IMR-90 (cell line): ENCODE data around the gene MTM1. TPM values are rescaled to one million over a fixed set of nuclear protein-coding genes. Genes with fewer than 3 reads are reported as not detected.

Experiments
- ATAC-seq: fragments of 200-7000 bp; cut with Tn5 transposase; 2 replicates; pipeline ENCODE4 v1.9.1; 2020; ENCODE audit warnings: low read depth, mild to moderate bottlenecking, moderate library complexity
- BruUV-seq: library from RNA; stranded (reverse); fragments of 400-500 nt; replicated peaks from 2 replicates; lab custom pipeline; 2021; lab: Mats Ljungman, UMichigan
- CTCF ChIA-PET: fragments of 300-600 bp; formaldehyde crosslinking; extraction: SDS; loops from one replicate; lab custom pipeline; 2021; ENCODE audit warnings: antibody characterized with exemption; lab: Yijun Ruan, JAX
- POLR2A ChIA-PET: fragments of 300-600 bp; sonication (Branson Sonifier 250); formaldehyde crosslinking; loops from one replicate; lab custom pipeline; 2022; ENCODE audit warnings: antibody characterized with exemption; ENCODE audit not compliant: unreplicated experiment; lab: Charles Lee
- DNase-seq: peaks from one replicate; pipeline ENCODE4 v3.0.0; 2013
- H2AFZ ChIP-seq: replicated peaks from 2 replicates; pipeline ENCODE3; 2013; ENCODE audit warnings: low read length, mild to moderate bottlenecking; ENCODE audit not compliant: poor library complexity
- H2AK5ac ChIP-seq: 2 replicates; pipeline ENCODE4 v1.6.1; 2013; ENCODE audit warnings: low read depth, low read length, inconsistent platforms
- H2AK9ac ChIP-seq: replicated peaks from 2 replicates; pipeline ENCODE3; 2013; ENCODE audit warnings: mild to moderate bottlenecking, low read depth, low read length, moderate library complexity; ENCODE audit not compliant: poor library complexity
- H2BK120ac ChIP-seq: 2 replicates; pipeline ENCODE4 v1.6.1; 2013; ENCODE audit warnings: low read depth, low read length, inconsistent platforms
- H2BK15ac ChIP-seq: 3 replicates; pipeline ENCODE4 v1.6.1; 2013; ENCODE audit warnings: low read depth, low read length, inconsistent platforms
- H2BK20ac ChIP-seq: 2 replicates; pipeline ENCODE4 v1.6.1; 2013; ENCODE audit warnings: low read depth, mild to moderate bottlenecking, inconsistent platforms, low read length, moderate library complexity
- H2BK5ac ChIP-seq: 2 replicates; pipeline ENCODE4 v1.6.1; 2013; ENCODE audit warnings: mild to moderate bottlenecking, low read depth, low read length, inconsistent platforms; ENCODE audit not compliant: poor library complexity, severe bottlenecking
- H3K14ac ChIP-seq: replicated peaks from 2 replicates; pipeline ENCODE4 v1.6.1; 2013; ENCODE audit warnings: low read depth, low read length, inconsistent platforms
- H3K18ac ChIP-seq: 2 replicates; pipeline ENCODE4 v1.6.1; 2013; ENCODE audit warnings: low read depth, low read length, control low read depth
- H3K23ac ChIP-seq: 2 replicates; pipeline ENCODE4 v1.6.1; 2013; ENCODE audit warnings: low read depth, low read length, inconsistent platforms
- H3K27ac ChIP-seq: 2 replicates; pipeline ENCODE4 v1.5.1; 2013; ENCODE audit warnings: mild to moderate bottlenecking, control low read depth, low read length; ENCODE audit not compliant: insufficient read depth
- H3K27me3 ChIP-seq: 2 replicates; pipeline ENCODE4 v1.6.1; 2013; ENCODE audit warnings: low read length; ENCODE audit not compliant: control insufficient read depth, insufficient read depth
- H3K36me3 ChIP-seq: 2 replicates; pipeline ENCODE4 v1.6.1; 2013; ENCODE audit warnings: low read length, mixed read lengths; ENCODE audit not compliant: control insufficient read depth, insufficient read depth
- H3K4ac ChIP-seq: 2 replicates; pipeline ENCODE4 v1.6.1; 2013; ENCODE audit warnings: low read depth, low read length, inconsistent platforms
- H3K4me1 ChIP-seq: 2 replicates; pipeline ENCODE4 v1.6.1; 2013; ENCODE audit warnings: low read length, mixed read lengths; ENCODE audit not compliant: control insufficient read depth, insufficient read depth
- H3K4me2 ChIP-seq: 2 replicates; pipeline ENCODE4 v1.6.1; 2013; ENCODE audit warnings: low read depth, mild to moderate bottlenecking, control low read depth, low read length, moderate library complexity
- H3K4me3 ChIP-seq: 2 replicates; pipeline ENCODE4 v1.5.1; 2013; ENCODE audit warnings: low read depth, mild to moderate bottlenecking, control low read depth, low read length, moderate library complexity; ENCODE audit not compliant: insufficient read depth
- H3K56ac ChIP-seq: 2 replicates; pipeline ENCODE4 v1.6.1; 2013; ENCODE audit warnings: low read length, inconsistent platforms; ENCODE audit not compliant: insufficient read depth; ENCODE audit errors: extremely low read depth
- H3K79me1 ChIP-seq, 2 experiments: 2 replicates each; pipeline ENCODE4 v1.6.1; 2013; ENCODE audit warnings: low read length in 2 of 2, inconsistent platforms in 1 of 2, low read depth in 1 of 2
- H3K9ac ChIP-seq: 2 replicates; pipeline ENCODE4 v1.6.1; 2013; ENCODE audit warnings: low read depth, low read length, control low read depth
- H3K9me1 ChIP-seq: 2 replicates; pipeline ENCODE4 v1.6.1; 2013; ENCODE audit warnings: low read length, inconsistent platforms; ENCODE audit not compliant: insufficient read depth
- H3K9me3 ChIP-seq: 2 replicates; pipeline ENCODE4 v1.6.1; 2013; ENCODE audit warnings: low read length; ENCODE audit not compliant: control insufficient read depth, insufficient read depth
- H4K20me1 ChIP-seq: 2 replicates; pipeline ENCODE4 v1.6.1; 2013; ENCODE audit warnings: low read length, inconsistent platforms; ENCODE audit not compliant: insufficient read depth
- H4K5ac ChIP-seq: 2 replicates; pipeline ENCODE4 v1.6.1; 2013; ENCODE audit warnings: mild to moderate bottlenecking, low read depth, low read length, control low read depth
- H4K8ac ChIP-seq, 2 experiments: 2 replicates each; pipeline ENCODE4 v1.6.1; 2013; ENCODE audit warnings: low read depth in 2 of 2, low read length in 2 of 2, control low read depth in 1 of 2, inconsistent platforms in 1 of 2
- H4K91ac ChIP-seq: 2 replicates; pipeline ENCODE4 v1.6.1; 2013; ENCODE audit warnings: low read depth, low read length, inconsistent platforms; ENCODE audit not compliant: insufficient read depth
- CHD1 ChIP-seq: IDR thresholded peaks from 2 replicates; pipeline ENCODE4 v1.6.1; 2012; ENCODE audit warnings: low read depth, low read length, improper control_type of control experiment
- USF2 ChIP-seq: fragments of 150-350 bp; IDR thresholded peaks from 2 replicates; pipeline ENCODE4 v1.6.1; 2017; ENCODE audit warnings: mild to moderate bottlenecking, antibody characterized with exemption, low read length, low read depth
- WGBS, 2 experiments: methylation state at CpG; one replicate each; pipeline versions ENCODE4 v1.1.5 to v1.1.7; 2013; ENCODE audit warnings: missing lambda C conversion rate in 2 of 2; ENCODE audit not compliant: insufficient read length in 1 of 2; ENCODE audit errors: extremely low coverage in 2 of 2; 5-methylcytosine and 5-hydroxymethylcytosine counted together
- dilution Hi-C: fragments of 300-500 bp; cut with HindIII; formaldehyde crosslinking; loops from one replicate; pipeline ENCODE4 v1.14.3; 2018; ENCODE audit warnings: low sequenced_read_pairs; ENCODE audit not compliant: unreplicated experiment
- in situ Hi-C: fragments of 300-500 bp; cut with MboI; formaldehyde crosslinking; loops from 3 replicates; pipeline ENCODE4 v1.14.3; 2019; ENCODE audit warnings: low sequenced_read_pairs, inconsistent platforms, mixed read lengths
- intact Hi-C: fragments of 100-400 bp; cut with micrococcal nuclease; formaldehyde crosslinking; loops from 2 replicates; pipeline ENCODE4 v1.10.0; 2022
- polyA plus RNA-seq, 3 experiments: library from polyadenylated mRNA; depleted of rRNA; stranded (reverse); fragments of >200 nt; gene quantifications; 2 replicates each; pipeline ENCODE4 v1.2.3, GENCODE V29; 2012; ENCODE audit warnings: low replicate concordance in 1 of 3
- total RNA-seq: library from RNA; depleted of rRNA; stranded (reverse); fragments of >200 nt; gene quantifications from 2 replicates; pipeline ENCODE4 v1.2.3, GENCODE V29; 2012

MTM1 gene
- total and polyA plus RNA-seq, 2 of the 4 experiments (the other 2 are of a cell fraction), result 3.8 to 5.6 TPM

- Histone ChIP-seq H4K91ac (0 out of 2 replicates have a peak overlapping the region, but pooled peaks have one; percentile 4), H3K79me1 (no peaks in the 10 kb centered on the region), H3K27me3 (peaks cover 6% of the 10 kb centered on the region; the same call in 1 of the 2 replicates), H3K9me1 (no peaks in the 10 kb centered on the region), H3K4ac (0 out of 2 replicates have a peak overlapping the region, but pooled peaks have one; percentile 19), H4K5ac (0 out of 2 replicates have a peak overlapping the region, but pooled peaks have one; percentile 27), H4K20me1 (no peaks in the 10 kb centered on the region), H3K18ac (peak overlapping the region; percentile 26; the same call in 1 of the 2 replicates), H2AK9ac (no peak overlapping the region), H3K56ac (no peak overlapping the region), H2AK5ac (0 out of 2 replicates have a peak overlapping the region, but pooled peaks have one; percentile 9), H3K9ac (no peak overlapping the region), H2BK120ac (peak overlapping the region; percentile 19; the same call in 1 of the 2 replicates), H3K36me3 (no peaks in the 10 kb centered on the region), H3K4me2 (peak overlapping the region; percentile 38; the same call in 1 of the 2 replicates), H3K4me1 (no peaks in the 10 kb centered on the region), H3K9me3 (no peaks in the 10 kb centered on the region), H2AFZ (peak overlapping the region; percentile 87), H2BK20ac (no peak overlapping the region), H2BK15ac (no peak overlapping the region), H3K23ac (no peak overlapping the region), H2BK5ac (no peak overlapping the region), H3K14ac (no peak overlapping the region), H4K8ac (peak overlapping the region; percentile 36 to 55; a peak in 2 of 4 replicates), H3K27ac (no peak overlapping the region), H3K4me3 (0 out of 2 replicates have a peak overlapping the region, but pooled peaks have one; percentile 27)
- in situ Hi-C loops (no loop called here), dilution Hi-C loops (no loop called here), intact Hi-C loops (no loop called here)
- CTCF ChIA-PET, result no interaction called here
- POLR2A ChIA-PET, result no interaction called here
- no TSS peak for BruUV-seq
- no peak for TF ChIP-seq CHD1
- peak; percentile 68 for TF ChIP-seq USF2
- 26% methylated on average over 9 of the region's 54 CpGs; no CpG with 5 or more reads in 1 of the 2 experiments for WGBS, 2 experiments
- peak; percentile 80 for ATAC-seq
- no peak for DNase-seq
These were observed 20.9 kb upstream of the MTM1 start for GRCh38 chrX:150547375-150548115.
